HG03196 (cell line): ENCODE measurements around the gene ANK3.

Experiments used
- ATAC-seq: cut with Tn5 transposase; IDR thresholded peaks from one replicate; pipeline ENCODE4 v1.9.1; 2021; ENCODE audit not compliant: unreplicated experiment

ANK3 gene

DNA sequence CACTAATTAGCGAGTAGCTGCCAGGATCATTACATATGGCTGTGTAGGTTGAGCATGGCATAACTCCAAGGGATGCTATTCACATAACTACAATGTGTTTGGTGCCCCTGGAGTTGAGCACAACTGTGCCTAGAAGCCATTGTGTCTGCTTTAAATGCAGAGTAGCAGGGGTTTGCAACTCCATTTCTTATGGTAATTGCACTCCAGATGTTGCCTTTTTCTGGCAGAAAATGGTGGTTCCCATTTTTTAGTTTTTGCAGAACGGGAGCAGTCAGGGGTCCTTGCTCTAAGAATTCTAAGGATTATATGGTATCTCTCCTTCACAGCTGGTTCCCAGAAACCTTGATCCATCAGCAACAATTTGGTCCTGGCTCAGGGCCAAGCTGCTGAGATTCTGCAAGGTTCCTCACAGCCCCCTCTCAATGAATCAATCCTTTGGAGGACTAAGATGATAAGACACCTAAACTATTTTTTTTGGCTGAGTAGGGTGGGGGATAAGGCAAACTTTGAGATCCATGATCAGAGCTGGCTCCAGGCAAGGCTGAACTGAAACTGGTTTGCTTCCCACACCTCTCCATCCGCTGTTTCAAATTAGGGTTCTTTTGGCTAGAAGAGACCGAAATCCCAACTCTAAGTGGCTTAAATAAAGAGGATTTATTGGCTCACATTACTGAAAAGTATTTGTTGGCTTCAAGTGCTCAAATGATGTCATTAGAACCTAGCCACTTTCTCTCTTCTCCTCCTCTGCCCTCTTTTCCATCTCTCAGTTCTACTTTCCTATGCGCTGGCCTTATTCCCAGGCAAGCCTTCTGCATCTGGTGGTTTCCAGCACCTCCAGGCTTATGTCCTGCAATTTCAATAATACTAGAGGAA lies 385.8 kb downstream of the ANK3 start:
- ATAC-seq, result no peak

- no peak for ATAC-seq
Observed at GRCh38 chr10:60000747-60001146, 388.9 kb downstream of the ANK3 start.

DNA sequence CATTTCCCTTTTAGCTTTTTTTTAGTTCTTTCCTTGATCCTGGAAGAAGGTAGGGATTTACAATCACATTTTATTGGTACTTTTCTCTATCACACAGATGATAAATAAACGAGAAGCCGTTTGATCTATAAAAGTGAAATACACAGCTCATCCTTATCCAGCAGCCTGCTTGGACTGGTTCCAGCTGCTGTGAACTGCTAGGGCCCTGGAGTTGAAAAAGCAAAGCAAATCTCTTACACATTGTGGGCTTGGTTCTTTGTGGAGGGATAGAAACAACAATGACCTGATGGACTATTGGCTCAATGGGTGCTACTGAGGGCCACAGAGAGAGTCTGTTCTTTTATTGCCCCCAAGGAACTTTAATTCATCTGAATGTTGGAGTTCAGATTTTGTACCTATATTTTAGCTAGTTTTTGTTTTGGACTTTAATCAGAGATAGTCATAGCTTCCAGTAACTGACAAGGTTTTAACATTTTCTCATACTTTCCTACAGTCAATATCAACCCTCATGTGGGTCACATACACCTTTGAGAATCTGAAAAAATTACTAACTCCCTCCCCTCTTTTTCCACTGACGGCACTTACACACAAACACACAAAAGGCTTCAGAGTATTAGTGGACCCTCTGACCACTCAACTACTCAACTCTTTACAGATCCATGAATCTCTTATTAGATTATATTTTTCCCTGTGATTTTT lies 391.7 kb downstream of the ANK3 start:
- no peak for ATAC-seq

DNA sequence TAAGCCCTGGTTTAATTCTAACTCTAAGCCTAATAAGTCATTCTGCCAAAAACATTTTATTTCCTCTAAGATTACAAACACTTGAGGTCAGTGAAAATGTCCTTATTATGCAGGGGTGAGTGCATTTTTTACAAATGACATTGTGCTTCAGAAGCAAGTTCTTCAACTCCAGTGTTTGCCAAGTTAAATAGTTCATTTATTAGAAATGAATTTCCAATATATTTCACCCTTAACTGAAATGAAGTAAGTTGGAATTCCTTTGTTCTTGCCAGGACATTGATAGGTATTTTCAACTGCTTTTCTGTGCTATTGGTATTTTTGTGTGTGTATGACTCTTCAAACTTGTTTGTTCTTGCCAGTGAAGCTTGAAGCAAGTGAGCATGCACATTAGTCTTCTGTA lies 393.8 kb downstream of the ANK3 start:
- no peak for ATAC-seq

DNA sequence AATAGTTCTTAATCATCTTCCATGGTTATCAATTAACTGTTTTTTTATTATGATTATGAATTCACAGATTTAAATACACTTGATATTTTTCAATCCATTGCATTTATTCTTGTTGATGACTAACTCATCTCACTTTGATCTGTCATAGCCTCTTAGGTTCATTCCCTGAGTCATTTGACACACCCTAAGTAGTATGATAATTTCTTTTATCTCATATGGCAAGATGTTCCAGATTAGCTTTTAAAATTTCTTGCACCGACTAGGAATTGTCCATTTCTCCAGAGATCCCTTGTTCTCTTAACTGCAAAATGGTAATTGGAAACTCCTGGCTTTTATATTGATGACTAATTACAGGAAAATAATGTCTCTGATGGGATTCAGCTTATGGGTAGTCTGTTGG lies 395.7 kb downstream of the ANK3 start:
- ATAC-seq, result no peak

- no peak for ATAC-seq
Observed at GRCh38 chr10:59991661-59992060, 398.0 kb downstream of the ANK3 start.

DNA sequence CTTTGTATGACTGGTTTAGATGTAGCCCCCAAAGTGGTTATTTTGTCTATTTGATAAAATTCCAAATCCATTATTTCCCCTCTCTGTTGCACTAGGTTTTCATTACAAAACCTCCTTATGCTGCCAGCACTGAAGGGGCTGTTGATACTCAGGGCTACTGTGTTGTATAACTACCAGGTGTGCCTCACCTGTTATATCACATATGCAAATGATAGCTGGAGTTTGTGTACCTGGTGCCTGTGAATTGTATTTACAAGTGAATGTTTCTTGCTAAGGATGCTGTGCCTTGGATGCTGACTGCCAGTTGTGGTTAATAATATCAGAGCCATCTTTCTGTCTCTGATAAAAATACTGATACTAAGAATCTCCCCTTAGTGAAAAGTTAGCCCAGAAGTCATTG lies 398.6 kb downstream of the ANK3 start:
- no peak for ATAC-seq

DNA sequence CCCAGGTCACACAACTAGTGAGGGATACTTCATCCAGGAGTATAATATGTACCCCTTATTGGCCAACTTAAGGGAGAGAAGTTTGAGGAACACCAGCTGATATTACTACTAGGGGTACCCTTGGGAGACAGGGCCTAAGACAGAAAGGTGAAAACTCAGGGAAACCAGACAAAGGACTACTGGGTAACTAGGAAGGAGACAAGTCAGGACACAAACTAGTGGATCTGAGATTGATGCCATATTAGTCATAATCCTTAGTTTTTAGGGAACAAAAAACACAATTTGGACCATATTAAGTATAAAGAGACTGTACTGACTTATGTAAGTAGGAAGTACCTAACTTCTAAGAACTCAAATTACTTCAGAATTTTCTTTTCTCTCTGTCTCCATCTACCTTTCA lies 404.0 kb downstream of the ANK3 start:
- ATAC-seq, result no peak

DNA sequence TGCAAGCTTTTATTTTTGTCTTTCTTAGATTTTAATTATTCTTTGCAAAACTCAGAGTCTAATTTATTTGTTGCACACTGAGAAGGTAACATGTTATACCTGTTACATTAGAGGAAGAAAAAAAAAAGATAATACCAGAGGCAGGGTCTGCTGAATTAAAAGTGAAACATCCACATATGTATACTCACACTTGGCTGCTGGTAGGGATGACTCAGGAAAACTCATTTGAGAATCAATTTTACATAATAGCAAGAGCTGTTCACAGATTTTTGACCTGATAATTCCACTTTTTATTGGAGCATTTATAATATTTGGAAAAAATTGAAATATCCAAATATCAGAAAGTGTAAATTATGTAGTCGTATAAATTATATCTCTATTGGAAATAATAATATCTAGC lies 405.3 kb downstream of the ANK3 start:
- no peak for ATAC-seq

- no peak for ATAC-seq
Observed at GRCh38 chr10:59980356-59980755, 409.3 kb downstream of the ANK3 start.

DNA sequence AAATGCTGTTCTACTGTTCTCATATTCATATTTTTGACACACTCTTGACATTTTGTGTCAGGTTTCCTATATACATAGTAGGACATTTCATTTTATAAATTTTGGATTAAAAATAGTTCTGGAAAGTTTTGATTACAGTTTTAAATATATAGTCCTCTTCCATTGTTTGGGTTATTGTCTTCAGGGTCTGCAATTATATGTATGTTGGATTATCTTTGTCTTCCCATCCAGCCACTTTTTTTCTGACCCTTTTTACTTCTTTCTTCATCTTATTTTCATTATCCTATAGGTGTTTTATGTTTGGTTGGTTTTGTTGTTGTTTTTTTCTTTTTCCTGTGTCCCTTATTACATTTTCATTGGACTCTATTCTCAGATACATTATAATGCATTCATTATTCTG lies 412.2 kb downstream of the ANK3 start:
- ATAC-seq, result no peak

DNA sequence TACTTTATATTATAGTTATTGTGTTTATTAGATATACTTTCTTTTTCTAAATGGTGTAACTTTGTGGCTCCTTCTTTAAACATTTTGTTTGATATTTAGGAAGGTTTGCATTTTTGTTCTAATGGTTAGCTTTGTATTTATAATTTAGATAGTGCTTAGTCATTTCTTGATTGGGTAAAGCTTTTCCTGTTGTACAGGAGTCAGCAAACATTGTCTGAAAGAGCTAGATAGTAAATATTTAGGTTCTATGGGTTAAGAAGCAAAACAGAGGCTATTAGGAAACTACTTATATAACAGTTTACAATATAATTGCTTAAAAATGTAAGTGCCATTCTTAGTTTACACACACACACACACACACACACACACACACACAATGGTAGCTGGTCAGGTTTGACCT lies 412.8 kb downstream of the ANK3 start:
- no peak for ATAC-seq
